ENCODE data around the gene RABGAP1. TPM values are rescaled to one million over a fixed set of nuclear protein-coding genes. Genes with fewer than 3 reads are reported as not detected.
"Not testable (repeated sequence)": the region's sequence is repeated elsewhere in the genome, so short reads cannot be mapped to it uniquely, and the experiment has no call there.

The RABGAP1 gene
- 55.6 TPM for total RNA-seq

DNA sequence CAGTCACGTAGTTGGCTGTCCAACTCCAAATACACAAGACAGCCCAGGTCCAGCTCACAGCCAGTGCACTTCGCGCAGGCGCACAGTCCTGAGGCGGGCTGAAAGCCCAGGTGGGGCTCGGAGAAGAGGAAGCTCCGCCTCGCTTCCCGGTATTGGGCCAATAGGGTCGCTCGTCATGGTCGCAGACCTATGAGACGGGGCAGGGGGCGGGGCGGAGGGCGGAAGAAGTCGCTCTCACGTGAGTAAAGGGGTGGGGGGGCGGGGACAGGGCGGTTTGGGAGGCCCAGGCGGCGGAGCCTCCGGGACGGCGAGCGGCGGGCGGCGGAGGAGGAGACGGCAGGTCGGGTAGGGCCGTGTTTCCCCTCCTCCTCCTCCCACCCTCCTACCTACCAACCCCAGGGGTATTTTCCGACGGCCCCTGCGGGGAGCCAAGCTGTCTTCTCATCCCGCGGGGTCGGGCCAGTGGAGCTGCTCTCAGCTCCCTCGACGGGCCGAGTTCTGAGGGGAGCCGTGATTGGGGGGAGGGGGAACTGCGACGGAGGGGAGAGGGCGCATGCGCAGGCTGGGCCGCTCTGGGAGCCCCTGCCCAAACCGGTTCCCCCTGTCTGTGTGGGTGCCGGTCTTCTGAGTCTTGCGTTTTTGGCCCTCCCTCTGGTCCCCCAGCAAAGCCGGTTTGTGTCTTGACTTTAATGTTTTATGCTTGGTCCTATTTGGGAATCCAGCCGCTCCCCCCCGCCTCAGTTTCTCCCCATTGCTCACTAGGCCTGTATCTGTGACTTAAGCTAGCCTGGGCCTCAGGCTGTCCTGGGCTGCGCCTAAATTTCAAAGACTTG lies at the start of gene RABGAP1:
TSS of gene RABGAP1 (plus strand) at position 272 of the 833 bp plus-strand sequence. CDS start 16,040 bp downstream, outside the sequence.
- DNase-seq (ENCODE audit: low spot score), result peak; percentile 99

DNA sequence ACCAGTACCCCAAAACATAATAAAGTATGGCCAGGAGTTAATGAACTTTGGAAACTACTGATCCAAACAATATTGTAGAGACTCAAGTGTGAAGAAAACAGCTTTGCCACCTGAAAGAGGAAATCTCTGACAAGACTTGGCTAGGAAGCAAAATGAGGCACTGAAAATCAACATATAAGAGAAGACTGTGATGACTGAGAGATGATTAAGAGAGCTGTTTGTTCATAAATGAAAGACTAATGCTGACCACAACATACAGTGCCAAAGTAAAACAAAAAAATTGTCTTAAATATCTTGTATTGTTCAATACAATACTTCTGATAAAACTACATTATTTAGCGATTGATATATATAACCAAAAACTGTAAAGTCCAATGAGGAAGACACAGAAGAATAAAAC lies 42.9 kb upstream of the RABGAP1 start:
- DNase-seq (ENCODE audit: low spot score), result no peak

DNA sequence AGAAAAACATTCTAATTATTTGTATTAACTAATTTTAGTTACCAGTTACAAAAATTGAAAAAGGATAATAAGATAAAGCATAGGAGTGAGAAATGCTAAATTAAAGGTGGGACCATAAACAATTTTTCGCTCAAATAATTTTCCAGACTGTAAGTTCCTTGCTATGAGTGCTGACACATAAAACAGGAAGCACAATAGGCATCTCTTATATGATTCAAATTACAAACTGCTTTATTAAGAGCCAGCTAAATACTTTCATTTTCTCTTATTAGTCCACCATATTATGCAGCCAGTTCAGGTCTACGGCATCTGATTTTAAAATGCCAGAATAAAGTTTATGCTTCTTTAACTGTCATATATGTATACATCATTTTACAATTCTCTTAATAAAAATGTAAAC lies 40.0 kb upstream of the RABGAP1 start:
- DNase-seq (ENCODE audit: low spot score), result no peak

DNA sequence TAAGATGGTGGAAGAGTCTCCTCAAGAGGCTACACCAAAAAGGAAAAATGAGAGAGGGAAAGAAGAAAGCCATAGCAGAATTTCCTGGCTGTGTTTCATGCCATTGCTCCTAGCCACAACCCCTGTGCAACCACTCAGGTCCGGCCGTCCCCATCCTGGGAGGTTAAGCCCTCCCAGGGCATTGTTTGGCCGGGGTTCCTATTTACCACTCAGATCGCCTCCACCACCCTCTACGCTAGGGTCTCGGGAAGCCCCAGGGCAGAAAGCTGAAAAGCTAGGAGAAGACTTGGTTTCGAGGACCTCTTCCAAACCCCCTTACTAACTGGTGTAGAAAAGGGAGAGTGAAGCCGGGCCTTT lies 36.4 kb upstream of the RABGAP1 start:
- peak; percentile 11 for DNase-seq (ENCODE audit: low spot score)

DNA sequence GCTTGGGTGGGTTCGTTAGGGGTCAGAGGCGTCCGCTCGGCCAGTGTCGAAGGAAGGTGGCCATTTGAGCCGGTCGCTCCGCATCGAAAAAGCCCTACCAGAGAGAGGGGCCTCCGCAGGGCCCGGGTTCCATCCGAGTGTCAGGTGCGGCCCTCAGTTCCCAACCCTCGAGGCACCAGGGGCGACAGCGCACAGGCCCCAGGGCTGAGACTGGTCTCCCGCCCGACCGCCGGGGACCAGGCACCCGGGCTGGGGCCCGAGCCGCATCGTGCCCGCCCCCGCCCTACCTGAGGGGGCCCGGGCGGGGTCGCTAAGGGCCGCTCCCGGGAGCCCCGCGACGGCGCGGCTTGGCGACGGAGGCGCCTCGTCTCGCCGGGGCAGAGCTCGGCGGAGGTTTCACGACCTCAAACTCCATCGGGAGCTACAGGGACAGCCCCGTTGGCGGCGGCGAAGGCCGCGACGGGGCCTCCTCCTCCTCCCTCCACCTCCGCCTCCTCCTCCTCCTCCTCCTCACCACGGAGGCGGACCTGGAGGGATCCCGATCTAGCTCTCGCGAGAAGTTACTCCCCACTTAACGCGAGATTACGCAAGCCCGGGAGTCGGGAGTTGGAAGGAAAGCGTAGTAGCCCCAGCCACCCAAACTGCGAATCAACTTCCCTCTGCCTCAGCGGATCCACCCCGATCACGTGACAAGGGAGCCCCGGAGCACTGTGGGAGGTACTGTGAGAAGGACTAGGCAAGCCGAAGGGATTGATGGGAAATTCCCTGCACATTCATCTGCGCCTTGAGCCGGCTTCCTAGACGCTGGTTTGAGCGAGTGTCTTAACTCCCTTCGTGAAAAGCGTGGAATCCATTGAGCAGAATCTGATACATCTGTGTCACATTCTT lies 35.8 kb upstream of the RABGAP1 start, which contains the start of gene RC3H2:
TSS of gene RC3H2 (minus strand) at position 537 of the 888 bp plus-strand sequence. CDS start 7,850 bp downstream, outside the sequence.
- DNase-seq (ENCODE audit: low spot score), result peak; percentile 99

DNA sequence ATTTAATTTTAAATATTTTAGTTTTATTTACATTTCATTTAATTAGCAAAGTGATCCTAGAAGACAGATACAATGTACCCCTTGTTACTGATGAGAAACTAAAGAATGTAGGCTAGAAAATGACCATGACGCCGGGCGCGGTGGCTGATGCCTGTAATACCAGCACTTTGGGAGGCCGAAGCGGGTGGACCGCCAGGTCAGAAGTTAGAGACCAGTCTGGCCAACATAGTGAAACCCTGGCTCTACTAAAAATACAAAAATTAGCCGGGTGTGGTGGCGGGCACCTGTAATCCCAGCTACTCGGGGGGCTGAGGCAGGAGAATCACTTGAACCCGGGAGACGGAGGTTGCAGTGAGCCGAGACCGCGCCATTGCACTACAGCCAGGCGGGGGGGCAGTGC lies 34.7 kb upstream of the RABGAP1 start:
- DNase-seq (ENCODE audit: low spot score), result not testable (repeated sequence)

DNA sequence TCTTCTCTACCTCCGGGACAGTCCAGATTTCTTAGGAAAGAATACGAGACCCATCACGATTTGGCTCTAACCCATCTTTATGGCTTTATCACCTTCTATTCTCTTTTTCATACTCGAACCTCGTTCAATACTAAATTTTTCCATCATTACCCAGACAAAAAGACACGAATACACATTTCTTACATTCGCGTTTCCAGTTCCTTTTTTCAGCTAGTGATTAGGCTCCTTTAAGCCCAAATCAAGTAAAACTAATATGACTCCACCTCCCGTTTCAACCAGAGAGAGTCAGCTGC lies 28.2 kb upstream of the RABGAP1 start:
- no peak for DNase-seq (ENCODE audit: low spot score)

DNA sequence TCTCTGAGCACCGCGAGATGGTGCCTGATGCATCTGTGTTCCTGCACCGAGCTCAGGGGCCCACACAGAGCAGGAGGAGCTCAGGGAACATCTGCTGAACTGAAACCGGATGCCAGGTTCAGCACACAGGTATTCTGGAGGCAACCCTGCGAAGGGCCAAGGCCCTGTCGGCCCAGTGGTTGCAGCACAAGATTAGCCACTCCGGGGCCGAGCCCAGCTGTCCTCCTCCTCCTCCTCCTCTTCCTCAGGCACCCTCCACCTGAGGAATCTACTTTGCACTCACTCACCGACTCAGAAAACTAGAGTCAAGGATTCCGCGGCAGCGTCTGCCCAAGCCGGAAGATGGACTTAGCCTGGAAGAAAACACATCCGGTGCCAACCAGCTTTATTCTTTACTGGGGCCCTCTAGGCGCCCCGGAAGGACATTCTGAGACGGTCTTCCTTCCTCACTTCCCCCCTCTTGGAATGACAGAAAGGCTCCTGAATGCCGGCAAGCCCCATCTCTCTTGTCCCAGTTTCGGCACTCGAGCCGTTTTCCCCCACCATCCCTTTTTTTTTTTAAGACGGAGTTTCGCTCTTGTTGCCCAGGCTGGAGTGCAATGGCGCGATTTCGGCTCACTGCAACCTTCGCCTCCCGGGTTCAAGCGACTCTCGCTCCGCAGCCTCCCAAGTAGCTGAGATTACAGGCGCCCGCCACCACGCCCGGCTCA lies 27.7 kb upstream of the RABGAP1 start, which contains the start of gene ZBTB6:
TSS of gene ZBTB6 (minus strand) at position 360 of the 710 bp plus-strand sequence. CDS start 1,251 bp downstream, outside the sequence.
- DNase-seq (ENCODE audit: low spot score), result peak; percentile 77

DNA sequence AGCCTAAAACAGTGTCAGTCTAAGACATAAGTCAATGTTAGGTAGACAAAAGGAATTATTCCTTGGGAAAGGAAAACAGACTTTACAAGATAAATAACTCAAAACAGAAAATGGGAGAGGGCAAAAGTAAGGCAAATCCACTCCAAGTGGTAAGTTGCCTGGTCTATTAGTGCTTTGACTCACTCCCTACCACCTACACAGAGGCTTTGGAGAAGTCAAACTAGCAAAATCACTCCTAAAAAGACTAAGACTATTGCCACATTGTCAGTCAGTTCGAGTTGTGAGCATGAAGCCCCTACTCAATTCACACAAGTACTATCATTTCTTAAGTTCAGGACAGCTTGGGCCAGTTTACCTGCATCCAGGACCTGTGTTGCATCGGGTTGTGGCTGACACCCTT lies 22.5 kb upstream of the RABGAP1 start:
- DNase-seq (ENCODE audit: low spot score), result no peak

DNA sequence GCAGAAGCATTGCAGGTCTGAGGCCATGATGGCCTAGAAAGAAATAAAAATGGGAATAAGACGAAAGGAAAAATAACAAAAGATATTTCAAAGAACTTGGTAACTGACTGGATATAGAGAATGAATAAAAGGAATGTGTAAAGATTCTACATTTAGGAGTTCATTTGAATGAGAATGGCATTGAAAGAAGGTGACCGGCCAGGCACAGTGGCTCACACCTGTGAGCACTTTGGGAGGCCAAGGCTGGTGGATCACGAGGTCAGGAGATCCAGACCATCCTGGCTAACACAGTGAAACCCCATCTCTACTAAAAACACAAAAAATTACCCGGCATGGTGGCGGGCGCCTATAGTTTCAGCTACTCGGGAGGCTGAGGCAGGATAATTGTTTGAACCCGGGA lies 18.1 kb upstream of the RABGAP1 start:
- DNase-seq (ENCODE audit: low spot score), result no peak

DNA sequence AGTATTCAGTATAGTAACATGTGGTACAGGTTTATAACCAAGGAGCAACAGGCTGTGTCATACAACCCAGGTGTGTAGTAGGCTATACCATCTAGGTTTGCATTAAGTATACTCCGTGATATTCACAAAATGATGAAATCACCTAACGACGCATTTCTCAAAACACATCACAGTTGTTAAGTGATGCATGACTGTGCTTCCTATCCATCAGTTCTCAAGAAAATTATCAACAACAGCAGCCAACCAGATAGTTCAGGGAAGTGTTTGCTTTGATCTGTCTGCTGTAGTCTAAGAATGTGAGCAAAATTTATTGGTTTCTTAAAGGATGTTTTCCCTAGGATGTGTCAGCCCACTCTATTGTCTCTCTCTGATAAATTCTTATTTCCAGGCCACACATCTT lies 16.9 kb upstream of the RABGAP1 start:
- no peak for DNase-seq (ENCODE audit: low spot score)

DNA sequence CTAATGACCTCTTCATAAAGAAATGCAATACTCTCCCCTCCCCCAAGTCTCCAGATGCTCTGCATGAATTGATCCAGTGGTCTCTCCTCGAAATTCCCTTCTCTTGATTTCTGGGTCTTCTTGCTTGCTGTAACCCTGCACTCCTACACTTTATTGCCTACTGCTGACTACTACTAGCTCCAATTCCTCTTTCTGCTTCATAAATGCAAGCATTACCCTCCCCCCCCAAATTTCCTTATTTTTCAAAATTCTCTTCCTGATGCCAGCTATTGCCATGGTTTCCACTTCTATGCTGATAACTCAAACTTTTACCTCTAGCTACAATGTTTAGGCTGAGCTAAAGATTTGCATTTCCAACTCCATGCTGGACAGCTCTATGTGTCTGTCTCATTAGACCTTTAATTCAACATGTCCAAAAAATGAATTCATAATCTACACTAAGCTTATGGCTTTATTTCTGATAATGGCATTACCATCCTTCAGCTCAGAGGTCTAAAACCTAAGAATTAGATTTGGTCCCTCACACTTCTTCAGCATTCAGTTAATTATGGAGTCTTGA lies 10.9 kb upstream of the RABGAP1 start:
- no peak for DNase-seq (ENCODE audit: low spot score)

DNA sequence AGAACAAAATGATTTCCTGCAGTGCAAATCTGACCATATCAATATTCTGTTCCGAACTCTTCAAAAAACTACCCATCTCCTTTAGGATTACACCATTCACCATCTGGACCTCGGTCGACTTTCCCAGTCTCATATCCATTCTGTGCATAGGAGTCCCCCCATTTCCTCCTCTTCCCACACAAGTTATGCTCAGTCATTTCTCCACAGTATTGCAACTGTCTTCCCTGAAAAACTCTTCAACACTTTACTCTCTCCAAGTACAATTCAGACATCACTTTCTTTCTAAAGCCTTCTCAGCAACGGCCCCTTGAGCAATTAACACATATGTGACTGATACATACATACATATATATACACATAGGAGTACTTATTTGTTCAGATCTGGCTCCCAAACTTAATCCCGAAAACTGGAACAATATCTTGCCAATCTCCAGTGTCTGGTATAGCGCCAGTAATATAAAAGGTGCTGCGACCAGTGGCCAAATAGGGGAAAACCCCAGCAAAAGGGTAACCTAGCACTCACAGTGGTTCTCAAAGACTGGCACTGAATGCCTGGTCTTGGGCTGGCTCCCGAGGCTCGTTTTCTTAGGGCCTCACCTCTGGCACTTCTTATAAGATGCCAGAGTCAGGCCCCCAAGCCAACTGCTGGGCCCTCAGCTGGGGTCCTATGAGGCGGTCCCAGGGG lies 10.1 kb upstream of the RABGAP1 start:
- DNase-seq (ENCODE audit: low spot score), result no peak

DNA sequence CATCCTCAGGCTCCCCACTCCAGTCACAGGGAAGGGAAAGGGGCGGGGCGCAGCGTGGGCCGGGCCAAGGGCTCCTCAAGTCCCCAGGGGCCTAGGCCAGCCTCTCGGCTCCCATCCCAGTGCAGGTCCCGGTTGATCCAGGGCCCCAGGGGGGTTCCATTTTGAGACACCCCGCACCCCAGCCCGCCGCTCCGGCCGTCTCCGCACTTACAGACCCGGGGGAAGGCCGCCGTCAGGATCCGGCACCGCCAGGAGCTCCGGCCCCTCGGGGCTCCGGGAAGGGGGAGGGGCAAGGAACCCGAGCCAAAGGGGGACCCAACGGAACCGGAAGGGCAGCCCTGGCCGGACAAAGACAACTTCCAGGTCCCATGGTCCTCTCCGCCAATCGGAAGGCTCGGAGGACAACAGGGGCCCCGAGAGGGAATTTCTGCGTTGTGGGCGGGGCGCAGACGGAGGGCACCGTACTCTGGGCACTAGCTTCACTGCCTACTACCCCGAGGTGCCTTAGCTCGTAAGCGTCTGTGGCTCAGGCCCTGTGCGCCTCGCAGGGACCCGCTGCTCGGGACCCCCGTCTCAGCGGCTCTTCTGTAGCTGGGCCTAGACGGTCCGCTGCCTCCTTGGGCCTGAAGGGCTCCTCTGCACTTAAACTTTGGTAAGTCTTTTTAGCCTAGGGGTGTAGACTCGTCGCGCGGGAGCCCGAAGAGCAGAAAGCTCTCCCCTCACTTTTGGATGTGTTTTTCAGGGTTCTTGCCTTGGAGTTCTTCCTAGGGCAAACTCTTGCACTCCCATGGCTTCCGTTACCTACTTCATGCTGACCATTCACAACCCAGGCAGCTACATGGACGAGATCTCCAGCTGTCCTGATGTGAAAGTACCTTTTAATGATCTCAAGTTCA lies 9.3 kb upstream of the RABGAP1 start, which contains the start of gene ZBTB26:
TSS of gene ZBTB26 (minus strand) at position 287 of the 896 bp plus-strand sequence. CDS start 11,578 bp downstream, outside the sequence.
- DNase-seq (ENCODE audit: low spot score), result peak; percentile 94

DNA sequence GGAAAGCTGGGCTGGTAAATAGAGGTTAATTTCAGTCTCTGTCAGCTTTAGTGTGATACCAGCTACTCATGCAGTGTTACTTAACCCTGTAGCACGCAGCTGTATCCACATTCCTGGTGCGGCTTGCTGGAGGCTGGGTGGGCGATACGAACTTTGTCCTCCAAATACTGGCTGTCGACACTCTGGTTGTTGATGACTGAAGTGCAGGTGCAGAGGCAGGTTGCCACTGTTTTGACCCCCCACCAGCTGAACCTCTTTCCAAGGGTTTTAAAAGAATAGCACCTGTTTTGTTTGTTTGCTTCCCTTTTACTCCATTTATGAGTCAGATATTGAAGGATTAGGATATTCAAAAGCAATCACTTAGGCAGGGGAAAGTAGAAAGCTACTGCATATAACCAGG lies 4.4 kb upstream of the RABGAP1 start:
- no peak for DNase-seq (ENCODE audit: low spot score)

DNA sequence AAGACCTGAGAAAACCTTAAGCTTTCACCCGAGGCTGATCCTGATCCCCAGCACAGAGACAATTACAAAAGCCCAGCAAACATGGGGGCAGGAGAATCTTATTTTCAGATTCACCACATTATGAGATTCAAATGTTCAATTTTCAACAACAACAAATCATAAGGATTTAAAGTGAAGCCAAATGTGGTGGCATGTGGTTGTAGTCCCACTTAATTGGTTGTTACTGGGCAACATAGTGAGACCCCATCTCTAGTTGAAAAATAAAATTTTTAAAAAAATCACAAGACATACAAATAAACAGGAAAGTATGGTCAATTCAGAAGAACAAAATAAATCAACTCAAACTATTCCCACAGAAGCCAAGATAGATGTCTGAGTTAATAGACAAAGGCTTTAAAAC lies 3.9 kb upstream of the RABGAP1 start:
- DNase-seq (ENCODE audit: low spot score), result no peak

DNA sequence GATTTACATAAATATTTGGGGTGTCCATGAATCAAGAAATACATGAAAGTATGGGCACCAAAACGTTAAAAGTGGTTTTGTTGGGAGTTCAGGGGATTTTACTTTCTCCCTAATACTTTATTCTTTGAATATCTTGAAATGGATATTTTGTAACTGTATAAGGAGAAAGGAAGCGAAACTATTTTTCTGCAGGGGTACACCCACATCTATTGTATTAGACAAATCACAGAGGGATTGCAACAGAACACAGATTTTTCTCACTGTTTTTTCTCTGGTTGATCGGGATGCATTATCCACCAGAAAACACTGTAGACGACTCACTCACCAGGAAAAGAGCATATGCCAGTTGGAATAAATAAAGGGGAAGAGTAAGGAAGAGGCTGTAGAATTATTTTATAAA lies 1.2 kb upstream of the RABGAP1 start:
- DNase-seq (ENCODE audit: low spot score), result no peak

DNA sequence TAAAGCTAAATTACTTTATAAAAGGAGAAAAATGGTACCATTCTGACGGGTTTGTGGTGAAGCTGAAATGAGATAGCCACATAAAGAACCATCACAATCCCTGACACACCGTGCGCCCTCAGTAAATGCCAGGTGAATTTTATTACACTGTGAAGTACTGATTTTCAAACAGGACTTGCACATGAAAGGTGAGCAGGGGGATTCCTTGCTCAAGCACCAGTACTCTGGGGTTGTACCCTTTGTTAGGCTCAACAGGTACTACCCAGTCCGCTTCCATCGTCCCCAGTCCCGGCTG lies 419 bp upstream of the RABGAP1 start:
- DNase-seq (ENCODE audit: low spot score), result no peak

DNA sequence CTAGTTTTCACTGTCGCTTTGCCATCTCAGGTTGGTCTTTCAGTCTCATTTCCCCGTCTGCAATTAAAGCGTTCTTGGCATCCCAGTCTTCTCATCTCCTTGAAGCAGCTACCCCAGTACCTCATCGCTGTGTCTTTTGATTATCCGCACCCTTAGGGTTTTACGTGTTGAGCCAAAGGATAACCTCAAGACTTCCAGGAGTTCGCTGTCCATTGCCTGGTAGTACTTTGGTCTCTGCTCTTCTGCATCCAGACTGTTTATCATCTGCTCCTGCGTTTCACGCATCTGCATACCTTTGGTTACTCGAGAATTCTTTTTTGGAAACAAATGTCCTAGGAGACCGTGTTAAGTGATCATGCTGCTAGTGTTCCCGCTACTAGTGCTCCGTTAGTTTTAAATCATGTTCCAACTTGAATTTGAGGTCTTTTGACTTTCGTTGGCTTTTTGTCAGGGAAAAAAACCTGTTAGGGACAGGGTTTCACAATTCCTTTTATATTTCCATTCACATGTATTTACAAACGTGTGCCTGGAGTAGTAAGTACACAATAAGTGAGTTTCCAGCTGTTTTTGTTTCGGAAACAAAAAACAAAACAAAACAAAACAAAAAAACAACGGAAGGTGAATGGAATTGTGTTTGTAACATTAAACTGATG lies 888 bp downstream of the RABGAP1 start:
- DNase-seq (ENCODE audit: low spot score), result peak; percentile 21
